Germinal center (tissue), 1 donor: ENCODE measurements around the gene DNAH10.
A peak's percentile ranks its signal among the peaks of the same experiment; 100 is the strongest.
"Not testable (repeated sequence)": the region's sequence is repeated elsewhere in the genome, so short reads cannot be mapped to it uniquely, and the experiment has no call there.

Experiments used
- DNase-seq: peaks from one replicate; pipeline ENCODE4 v3.0.0; 2012; ENCODE audit warnings: mixed read lengths, low spot score

DNAH10 gene

GRCh38 chr12:123907726-123908476, 145.8 kb downstream of the DNAH10 start:
- no peak for DNase-seq

GRCh38 chr12:123908884-123909725, 147.0 kb downstream of the DNAH10 start:
- DNase-seq = no peak

GRCh38 chr12:123910057-123910456, 148.0 kb downstream of the DNAH10 start:
- no peak for DNase-seq

- DNase-seq = no peak
These were observed 148.7 kb downstream of the DNAH10 start for GRCh38 chr12:123910761-123911193.

- not testable (repeated sequence) for DNase-seq
These were observed 149.7 kb downstream of the DNAH10 start for GRCh38 chr12:123911672-123912409.

GRCh38 chr12:123912415-123913380, 150.6 kb downstream of the DNAH10 start:
- no peak for DNase-seq

- DNase-seq = no peak
These were observed 152.7 kb downstream of the DNAH10 start for GRCh38 chr12:123914726-123915333.

- no peak for DNase-seq
These were observed 154.6 kb downstream of the DNAH10 start for GRCh38 chr12:123916729-123917128.

GRCh38 chr12:123917337-123917850, 155.3 kb downstream of the DNAH10 start:
- DNase-seq = no peak

- DNase-seq = no peak
These were observed 157.9 kb downstream of the DNAH10 start for GRCh38 chr12:123919980-123920360.

GRCh38 chr12:123923038-123923437, 160.9 kb downstream of the DNAH10 start:
- DNase-seq = no peak

- no peak for DNase-seq
These were observed 161.8 kb downstream of the DNAH10 start for GRCh38 chr12:123923927-123924326.

- no peak for DNase-seq
These were observed 162.4 kb downstream of the DNAH10 start for GRCh38 chr12:123924539-123924938.

- DNase-seq = no peak
These were observed 166.3 kb downstream of the DNAH10 start for GRCh38 chr12:123928274-123928865.

- no peak for DNase-seq
These were observed 166.8 kb downstream of the DNAH10 start for GRCh38 chr12:123928897-123929296.

GRCh38 chr12:123929946-123930583, 168.0 kb downstream of the DNAH10 start:
- DNase-seq = no peak

- no peak for DNase-seq
These were observed 169.7 kb downstream of the DNAH10 start for GRCh38 chr12:123931686-123932321.

GRCh38 chr12:123933214-123933613, 171.1 kb downstream of the DNAH10 start:
- DNase-seq = no peak

GRCh38 chr12:123934016-123934620, 172.0 kb downstream of the DNAH10 start:
- peak; percentile 11 for DNase-seq
